Right forelimb (tissue), 1 donor: ENCODE data around the gene CLK1.

Experiments used
- DNase-seq: peaks from one replicate; pipeline ENCODE4 v3.0.0-alpha.2; 2018

Gene CLK1

GRCh38 chr2:200810998-200811332, 53.5 kb downstream of the CLK1 start:
- DNase-seq: no peak

GRCh38 chr2:200810252-200810997, 54.0 kb downstream of the CLK1 start:
- no peak for DNase-seq

GRCh38 chr2:200809506-200810251, 54.8 kb downstream of the CLK1 start:
- DNase-seq: no peak
